Activated naive CD4-positive, alpha-beta T cell treated with anti-CD3 and anti-CD28 coated beads, Interleukin-2, amount 50 U/mL, for 16 hours (primary cell): Measurements from ENCODE around the gene CTDSP2.
"Not testable (repeated sequence)": the region's sequence is repeated elsewhere in the genome, so short reads cannot be mapped to it uniquely, and the experiment has no call there.

Experiments used
- DNase-seq: peaks from one replicate; pipeline ENCODE4 v3.0.0-alpha.2; 2020

Gene CTDSP2

DNA sequence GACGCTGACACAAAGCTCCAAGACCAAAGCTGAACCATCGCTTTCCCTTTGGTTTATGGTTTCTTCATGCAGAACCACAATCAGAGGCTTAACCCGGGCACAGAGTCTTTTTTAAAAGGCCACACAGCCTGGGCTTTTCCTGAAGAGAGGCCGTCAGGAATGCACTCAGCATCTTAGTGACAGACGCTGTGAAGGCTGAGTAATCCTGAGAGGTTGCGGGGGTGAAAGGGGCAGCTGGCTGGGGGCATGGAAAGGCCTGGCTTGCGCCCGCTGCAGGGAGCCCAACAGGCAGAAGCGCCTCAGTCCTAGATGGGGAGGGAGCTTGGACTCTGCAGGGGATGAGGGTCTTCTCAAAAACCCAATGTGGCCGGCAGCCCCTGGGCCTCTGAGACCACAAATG is 13.6 kb downstream of the CTDSP2 start:
- DNase-seq: no peak

DNA sequence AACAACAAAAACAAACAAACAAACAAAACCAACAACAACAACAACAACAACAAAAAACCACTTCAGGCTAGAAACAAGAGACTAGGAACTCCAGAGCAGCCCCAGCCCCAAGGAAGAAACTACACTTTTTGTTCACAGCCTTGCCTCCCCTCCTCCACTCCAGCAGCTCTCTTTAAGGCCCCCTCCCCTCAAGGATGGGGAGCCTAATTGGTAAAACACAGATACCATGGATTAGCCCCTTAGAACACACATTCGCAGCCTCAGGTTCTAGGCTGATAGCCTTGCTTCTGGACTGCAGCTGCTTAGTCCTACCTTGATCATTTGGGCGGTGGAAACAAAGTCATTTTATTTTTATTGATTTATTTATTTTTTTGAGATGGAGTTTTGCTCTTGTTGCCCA is 16.1 kb downstream of the CTDSP2 start:
- no peak for DNase-seq

DNA sequence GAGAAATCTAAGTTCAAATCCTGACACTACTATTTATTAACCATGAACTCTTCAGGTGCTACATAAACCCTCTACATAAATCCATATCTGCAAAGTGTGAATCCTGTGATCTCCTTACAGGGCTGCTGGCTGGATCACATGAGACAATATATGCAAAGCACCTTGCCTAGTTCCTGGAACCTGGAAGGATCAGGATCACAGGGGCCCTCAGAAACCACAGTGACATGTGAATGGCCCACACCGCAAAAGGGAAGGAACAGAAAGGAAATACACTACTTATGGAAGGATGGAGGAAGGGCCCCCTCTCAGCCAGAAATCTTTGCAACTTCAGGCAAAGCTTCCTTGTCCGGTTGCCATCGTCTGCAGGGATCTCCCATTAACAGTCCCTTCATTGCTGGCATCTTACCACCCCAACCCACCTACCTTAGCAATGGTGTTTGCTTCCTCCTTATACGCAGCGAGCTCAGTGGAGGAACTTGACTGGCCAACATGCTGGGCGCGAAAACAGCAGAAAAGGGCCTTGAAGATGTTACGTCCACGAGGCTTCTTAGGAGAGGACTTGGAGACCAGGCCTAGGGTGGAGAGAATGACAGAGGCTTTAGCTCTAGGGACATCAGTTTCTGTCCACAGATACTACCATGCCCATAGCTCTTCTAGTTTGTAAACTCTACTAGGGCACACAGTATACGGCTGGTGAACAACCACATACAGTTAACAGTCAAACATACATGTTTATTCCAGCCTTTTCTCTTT is 17.3 kb downstream of the CTDSP2 start:
- no peak for DNase-seq

DNA sequence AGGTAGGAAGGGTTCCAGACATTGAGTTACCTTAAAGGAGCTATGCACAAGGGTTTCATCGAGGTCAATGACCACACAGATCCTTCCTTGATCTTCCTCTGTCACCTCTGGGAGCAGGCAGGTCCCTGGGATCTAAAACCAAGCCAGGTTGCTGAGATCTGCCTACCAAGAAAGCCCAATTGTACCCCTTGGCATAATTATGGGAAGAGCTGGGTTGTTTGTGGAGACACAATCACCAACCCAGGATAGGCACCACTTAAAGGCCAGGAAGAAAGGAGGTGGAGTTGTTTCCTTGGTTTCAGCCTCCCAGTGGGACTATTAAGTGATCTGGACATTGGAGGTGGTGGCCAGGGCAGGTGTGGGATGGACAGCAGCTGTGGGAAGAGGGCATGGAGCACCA is 19.6 kb downstream of the CTDSP2 start:
- no peak for DNase-seq

DNA sequence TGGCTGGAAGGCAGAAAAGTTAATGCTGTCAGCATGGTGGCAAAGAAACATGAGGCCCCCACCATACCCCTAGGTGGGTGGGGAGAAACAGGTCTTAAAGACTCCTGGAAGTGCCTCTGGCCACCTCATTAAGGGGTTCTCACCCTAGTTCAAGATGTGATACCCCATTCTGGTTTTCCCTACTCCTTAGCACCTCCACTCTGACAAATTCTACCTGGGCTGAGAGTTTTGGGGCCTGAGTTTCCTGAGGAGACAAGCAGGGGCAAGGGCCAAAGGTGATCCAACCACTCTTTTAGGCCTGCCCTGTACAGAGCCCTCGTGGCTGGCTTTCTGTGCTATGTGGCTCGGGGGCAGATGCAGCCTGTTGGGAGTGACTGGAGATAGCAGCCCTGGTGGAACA is 20.1 kb downstream of the CTDSP2 start:
- DNase-seq: no peak

DNA sequence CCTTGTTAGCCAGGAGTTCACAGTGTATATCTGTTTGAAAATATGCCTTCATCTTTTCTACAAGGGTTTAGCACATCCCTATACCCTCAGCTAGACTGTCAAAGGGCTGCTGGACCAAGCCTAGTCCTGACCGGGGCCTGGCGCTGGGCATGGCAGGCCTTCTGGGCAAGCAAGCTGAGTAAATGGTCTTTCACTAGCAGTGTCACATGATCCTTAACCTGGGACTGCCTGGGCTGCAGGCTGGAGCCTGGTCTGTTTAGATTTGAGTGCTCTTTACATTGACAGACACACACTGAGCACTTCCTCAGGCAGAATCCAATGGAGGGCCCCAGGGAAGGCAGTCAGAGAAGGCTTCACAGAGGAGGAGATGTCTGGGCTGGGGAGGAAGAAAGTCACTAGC is 21.1 kb downstream of the CTDSP2 start:
- no peak for DNase-seq

DNA sequence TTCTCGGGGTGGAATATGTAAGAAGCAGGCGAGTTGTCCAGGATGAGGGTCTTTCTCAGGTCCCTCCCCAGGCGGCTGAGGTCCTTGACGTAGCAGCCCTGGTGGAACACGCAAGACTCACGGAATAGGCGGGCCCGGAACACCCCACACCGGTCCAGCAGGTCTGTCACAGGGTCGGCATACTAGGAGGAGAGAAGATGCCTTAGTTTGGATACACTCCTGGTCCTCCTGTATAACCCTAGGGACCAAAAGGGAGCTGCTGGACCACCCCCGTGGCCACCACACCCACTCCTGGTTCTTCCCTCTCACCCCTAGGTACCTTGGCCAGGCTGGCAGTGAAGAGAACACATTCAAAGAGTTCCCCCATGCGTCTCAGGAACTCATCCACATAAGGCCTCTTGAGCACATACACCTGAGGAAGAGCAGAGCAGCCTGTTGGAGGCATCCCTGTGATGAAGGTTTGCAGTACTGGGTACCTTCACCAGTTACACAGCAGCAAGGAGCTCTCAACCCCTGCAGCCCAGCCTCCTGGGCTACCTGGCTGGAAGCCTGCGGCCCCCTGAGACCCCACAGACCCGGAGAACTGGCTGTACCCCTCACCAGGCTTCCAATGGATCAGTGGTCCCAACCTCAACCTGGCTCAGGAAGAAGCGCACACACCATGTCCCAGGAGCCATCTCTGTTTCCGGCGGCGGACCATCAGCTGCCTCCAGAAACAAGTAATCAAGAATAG is 22.5 kb downstream of the CTDSP2 start:
- no peak for DNase-seq

DNA sequence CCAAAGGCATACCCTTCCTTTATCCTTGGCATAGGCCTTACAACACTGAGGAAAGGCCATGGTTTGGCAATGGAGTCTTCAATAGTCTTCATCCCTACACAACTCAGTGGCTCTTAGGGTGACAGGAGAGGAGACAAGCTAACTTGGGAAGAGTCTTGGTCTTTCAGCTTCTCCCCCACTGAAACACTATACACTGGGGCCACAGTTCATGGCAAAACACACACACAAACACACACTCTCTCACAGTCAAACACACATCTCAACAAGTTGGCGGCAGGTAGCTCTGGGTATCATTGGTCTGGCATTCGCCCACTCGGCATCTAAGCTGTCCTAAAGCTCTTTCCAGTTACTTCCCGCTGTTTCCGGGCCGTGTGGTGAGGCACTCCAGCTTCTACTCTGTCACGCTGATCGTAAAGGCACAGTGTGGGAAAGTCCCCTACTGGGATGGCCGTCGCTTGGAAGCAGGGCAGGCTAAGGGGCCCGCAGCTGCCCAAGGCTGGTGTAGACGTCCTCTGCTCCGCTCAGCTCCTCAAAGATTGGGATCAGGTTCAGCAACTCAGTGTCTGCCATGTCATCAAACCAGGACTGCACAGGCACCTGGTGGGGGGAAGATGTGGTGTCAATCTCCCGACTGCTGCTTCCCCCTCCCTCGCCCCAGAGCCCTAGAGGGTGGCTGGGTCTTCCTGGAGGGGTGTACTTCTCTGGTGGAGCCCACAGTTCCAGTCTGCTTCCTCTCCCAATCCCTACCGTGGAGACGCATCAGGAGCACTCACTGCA is 23.2 kb downstream of the CTDSP2 start:
- no peak for DNase-seq

DNA sequence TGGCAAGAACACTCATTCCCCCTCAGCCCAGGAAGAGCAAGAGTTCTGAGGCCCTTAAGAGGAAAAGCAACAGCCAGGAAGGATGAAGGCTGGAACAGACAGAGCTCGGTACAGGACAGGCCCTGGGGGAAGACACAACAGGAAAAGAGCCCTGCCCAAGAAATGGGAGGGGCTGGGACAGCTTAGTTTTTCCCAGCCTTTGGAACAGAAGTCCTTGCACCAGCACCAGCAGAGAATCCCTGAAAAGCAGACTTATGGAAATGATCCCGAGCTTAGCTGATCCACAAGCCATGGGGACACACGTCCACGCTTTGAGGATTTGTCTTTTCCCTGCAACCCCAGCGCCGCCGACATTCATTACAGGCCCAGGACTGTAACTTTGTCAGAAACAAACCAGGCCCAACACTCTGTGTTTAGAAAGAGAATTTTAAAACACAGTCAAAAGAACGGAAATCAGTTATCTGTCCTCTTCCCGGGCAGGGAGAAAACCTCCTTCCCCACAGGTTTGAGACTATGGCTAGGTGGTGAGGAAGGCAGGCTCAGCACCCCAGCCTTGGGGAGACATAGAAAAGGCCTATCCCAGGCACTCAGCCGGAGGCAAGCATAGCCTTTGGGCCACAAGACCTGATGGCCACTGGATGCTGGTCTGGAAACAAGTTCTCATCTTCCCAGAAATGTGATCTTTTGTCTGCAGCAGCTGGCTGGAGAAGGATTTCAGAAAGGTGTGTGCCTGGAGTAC is 24.0 kb downstream of the CTDSP2 start:
- DNase-seq: no peak

DNA sequence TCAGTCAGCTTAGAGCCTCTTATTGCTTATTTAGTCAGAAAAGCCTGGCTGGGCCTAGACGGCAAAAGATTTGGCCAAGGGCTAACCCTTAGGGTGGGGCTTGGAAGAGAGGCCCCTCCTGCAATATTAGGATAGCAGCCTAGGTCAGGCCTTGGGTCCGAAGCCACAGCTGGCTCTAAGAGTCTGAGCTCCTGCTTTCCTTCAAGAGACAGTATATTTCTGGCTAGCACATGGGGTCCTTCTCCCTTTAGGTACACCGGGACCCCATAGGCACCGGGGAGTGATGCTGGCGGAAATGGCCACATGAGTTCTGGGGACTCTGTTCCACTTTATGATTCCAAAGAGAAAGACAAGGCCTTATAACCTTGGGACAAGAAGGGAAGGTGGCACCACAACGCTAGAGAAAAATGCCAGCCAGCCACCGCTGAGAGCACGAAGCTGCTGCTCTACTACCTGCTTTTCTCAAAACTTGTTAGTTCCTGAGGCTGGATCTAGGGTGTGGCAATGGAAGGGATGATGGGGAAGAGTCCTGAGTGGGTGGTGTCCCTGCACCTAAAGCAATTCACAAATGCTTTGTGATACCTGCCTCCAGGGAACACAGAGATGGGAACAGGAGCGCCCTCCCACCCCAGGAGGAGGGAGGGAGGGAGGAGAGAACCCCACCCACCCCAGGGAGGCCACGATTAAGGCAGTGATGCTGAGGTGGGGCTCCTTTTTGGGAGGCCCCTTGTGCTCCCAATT is 24.9 kb downstream of the CTDSP2 start:
- DNase-seq: no peak

DNA sequence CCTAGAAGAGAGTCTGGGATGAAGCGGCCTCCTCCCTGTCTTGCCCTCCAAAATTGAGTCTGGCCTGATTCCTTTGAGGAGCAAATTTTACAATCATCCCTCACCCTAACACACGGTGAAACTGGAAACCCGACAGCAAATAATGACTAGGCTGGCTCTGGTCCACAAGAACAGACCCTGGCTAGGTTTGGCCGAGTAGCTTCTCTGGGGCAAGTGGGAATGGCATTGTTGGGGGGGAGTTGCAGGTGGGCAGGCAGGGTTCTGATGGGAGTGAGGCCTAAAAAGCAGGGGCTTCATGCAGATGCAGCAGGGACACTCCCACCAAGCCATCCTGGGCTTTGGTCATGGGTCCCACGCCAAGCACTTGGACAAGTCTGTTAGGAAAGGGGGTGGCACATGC is 25.5 kb downstream of the CTDSP2 start:
- DNase-seq: not testable (repeated sequence)

DNA sequence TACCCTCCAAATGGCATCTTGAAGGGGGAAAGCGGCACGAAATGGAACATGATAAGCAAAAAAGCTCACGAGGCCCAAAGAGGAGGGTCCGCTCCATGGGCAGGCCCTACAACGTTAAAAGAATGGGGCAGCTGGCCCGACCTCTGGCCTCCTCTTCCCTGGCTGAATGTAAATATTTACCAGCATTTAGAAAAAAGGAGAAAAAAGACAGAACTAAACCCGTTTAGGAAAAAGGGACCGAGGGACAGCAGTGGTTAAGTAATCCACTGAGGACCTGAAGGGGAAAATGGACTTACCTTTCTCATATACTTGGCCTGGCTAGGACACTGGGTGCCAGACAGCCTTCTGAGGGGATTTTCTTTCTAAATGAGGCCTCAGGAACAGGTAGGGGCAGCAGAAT is 26.4 kb downstream of the CTDSP2 start:
- DNase-seq: not testable (repeated sequence)

DNA sequence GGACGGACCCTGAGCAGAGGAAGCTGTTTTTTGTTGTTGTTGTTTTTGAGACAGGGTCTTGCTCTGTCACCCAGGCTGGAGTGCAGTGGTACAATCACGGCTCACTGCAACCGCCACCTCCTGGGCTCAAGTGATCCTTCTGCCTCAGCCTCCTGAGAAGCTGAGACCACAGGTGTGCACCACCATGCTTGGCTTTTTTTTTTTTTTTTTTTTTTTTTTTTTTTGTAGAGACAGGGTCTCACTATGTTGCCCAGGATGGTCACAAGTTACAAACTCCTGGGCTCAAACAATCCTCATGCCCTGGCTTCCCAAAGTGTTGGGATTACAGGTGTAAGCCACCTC is 28.6 kb downstream of the CTDSP2 start:
- DNase-seq: not testable (repeated sequence)

DNA sequence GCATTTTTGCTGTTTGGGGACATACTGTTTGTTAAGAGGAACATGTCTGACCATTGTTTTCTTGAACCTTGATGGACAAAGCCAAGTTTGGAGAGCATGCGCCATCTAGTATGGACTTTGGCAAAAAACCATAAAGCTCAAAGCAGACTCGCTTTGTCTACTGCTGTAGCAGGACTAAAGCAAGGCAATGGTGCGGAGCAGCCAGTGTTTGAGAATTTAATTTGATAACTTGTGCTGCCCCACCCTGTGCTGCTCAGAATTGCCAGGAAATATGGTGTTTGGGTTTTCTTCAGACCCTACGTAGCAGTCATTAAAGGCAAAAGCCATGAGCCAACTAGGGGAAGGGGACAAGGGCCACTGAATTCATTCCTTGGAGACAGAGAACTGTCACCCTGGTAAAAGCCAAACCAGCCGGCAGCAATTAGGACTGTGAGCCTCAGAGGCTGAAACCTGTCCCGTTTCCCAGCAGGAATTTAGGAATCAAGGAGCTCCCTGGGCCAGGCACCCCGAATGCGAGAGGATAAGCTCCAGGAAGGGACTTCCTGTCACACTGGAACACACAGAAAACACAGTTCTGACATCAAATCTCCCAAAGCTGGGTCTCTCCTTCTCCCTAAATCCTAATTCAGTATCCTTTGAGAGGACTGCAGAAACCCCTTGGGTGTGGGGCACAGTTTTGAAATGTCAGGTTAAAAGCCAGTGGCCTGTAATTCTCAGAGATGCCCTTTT is 29.1 kb downstream of the CTDSP2 start:
- DNase-seq: no peak

DNA sequence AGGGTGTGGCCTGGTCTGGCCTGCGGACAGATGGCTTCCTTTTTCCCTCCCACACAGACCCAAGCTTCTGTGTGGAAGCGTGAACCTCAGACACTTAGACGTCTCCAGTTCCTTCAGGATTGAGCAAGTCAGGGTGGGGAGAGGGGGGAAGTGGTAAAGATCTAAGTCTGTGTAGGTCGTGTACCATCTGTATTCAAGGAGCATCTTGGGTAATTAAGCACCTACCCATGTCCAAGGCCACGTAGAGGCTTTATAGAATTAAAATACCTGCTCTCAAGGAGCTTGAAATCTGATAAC is 29.7 kb downstream of the CTDSP2 start:
- no peak for DNase-seq

DNA sequence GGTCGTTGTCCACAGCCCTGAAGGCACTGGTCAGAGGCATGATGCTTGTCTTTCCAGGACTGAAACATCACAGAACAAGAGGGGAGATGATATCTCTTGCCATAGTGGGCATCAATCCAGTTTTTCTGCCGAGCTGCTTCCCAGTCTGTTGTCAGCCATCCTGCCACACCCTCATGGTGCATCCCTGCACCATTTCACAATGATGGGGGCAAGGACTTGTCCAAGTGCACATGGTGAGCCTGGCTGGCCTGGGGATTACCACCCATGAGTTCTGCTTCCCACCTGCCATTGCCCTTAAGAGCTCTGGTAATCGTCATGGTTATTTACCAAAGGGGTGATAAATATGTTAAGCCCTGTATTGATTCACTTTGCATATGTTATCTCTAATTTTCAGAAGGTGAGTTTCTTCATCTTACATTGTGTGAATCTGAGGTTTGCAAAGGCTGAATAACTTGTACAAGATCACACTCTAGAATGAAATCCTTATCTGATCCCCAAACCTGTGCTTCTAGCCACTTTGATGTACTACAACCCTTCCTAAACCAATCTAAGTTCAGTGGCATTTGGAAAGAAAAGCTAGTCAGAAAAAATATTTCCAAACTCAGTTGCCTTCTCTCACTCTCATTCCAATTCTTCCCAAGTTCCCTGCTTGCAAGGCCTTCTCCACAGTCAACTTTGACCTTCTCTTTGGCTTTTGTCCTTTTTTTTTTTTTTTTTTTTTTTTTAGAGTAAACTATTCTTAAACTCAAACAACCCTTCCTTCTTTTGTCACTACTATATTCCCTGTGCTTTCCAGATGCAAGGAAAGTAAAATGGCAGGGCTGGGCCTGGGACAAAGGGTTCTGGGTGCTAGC is 30.3 kb downstream of the CTDSP2 start:
- no peak for DNase-seq

DNA sequence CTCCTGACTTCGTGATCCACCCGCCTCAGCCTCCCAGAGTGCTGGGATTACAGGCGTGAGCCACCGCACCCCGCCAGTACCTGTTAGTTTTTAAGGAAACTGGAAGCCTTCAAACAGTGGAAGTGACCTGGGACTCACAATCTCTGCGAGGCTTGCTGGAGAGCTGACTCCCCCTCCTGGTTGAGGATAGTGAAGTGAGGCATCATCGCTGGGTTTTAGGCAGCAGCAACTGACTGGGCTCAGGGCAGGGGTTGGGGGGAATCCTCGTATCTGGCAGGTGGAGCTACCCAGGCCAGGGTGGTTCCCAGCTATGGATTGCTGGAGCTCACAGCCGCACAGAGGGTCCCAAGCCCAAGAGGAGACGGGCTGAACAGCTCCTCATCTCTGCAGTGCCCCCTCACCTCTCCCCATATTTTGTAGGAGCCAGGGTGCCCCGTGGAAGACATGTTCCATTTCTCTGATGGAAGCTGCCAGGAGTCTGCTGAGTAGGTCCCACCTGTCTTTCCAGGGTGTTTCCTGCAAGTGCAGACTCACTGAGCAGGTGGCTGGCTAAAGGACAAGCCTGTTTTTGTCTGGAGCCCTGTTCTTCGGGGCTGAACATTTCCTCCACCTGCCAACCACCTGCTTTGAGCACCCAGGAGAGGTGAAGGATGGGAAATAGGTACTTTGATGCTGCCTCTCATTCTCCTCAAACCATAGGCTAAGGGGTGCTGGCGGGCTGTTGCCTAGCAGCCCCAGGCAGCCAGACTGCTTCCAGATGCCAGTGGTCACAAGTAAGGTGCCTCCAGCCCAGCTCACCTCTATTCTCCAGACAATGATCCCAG is 31.1 kb downstream of the CTDSP2 start:
- no peak for DNase-seq

DNA sequence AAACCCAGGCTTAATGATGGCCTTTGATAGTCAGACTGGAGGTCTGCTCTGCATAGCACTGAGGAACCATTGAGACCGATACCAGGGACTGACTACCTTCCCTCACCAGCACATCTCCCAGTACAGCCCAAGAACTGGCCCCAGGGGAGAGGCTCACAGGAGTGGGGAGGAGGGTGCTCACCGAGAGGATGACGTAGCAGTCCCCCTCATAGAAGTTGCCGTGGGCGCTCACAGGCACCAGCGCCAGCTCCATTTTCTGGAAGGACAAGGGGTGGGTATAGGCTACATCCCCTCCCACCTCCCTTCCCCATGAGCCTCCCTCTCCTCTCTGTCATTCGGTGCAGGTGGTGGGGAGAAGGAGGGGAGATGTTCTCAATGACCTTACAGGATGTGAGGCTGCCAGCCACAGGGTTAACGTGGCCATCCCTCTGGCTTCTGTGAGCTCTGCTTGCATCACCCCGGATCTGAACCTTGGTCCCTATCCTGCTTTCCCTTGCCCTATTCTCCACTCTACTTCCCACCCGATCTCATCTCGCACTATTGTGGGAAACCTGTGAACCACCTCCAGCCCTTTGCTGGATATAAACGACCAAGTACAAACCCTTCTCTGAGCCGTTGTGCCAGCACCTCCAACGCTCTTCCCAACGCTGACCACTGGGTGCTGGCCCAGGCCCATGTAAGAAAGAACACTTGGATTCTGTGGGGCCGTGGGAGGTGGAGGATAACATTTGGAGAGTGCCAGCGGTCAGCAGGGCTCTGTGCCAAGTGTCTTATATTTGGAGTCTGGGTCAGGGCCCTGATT is 32.4 kb downstream of the CTDSP2 start:
- no peak for DNase-seq
